Measurements from ENCODE around the gene OR52R1. TPM values are rescaled to one million over a fixed set of nuclear protein-coding genes. Genes with fewer than 3 reads are reported as not detected.
"Not testable (repeated sequence)": the region's sequence is repeated elsewhere in the genome, so short reads cannot be mapped to it uniquely, and the experiment has no call there.

Gene OR52R1
- not detected for total RNA-seq

- DNase-seq (no peak), ATAC-seq (no peak)
- H3K4me3 Mint-ChIP-seq = no peak within 1 kb of the TSS
- no peaks in the 10 kb centered on the region for H3K36me3 Mint-ChIP-seq (ENCODE audit: insufficient read depth)
- no peaks in the 10 kb centered on the region for H3K9me3 Mint-ChIP-seq
- H3K27me3 Mint-ChIP-seq (ENCODE audit: low read depth) = no peaks in the 10 kb centered on the region
- no peaks in the 10 kb centered on the region for H3K4me1 Mint-ChIP-seq (ENCODE audit: low read depth)
Observed at GRCh38 chr11:4804280-4804679, at the start of gene OR52R1. Gene OR52R1, minus strand, starts transcription at chr11:4804380. Its CDS starts 0 bp downstream, at chr11:4804380.

- no peaks in the 10 kb centered on the region for H3K36me3 Mint-ChIP-seq (ENCODE audit: insufficient read depth)
- no peak overlapping the region for H3K4me3 Mint-ChIP-seq
- no peaks in the 10 kb centered on the region for H3K4me1 Mint-ChIP-seq (ENCODE audit: low read depth)
- ATAC-seq = no peak
- H3K27me3 Mint-ChIP-seq (ENCODE audit: low read depth) = peaks cover 3% of the 10 kb centered on the region
- no peaks in the 10 kb centered on the region for H3K9me3 Mint-ChIP-seq
- DNase-seq = no peak
Observed at GRCh38 chr11:4851033-4851432, 46.9 kb upstream of the OR52R1 start.

DNA sequence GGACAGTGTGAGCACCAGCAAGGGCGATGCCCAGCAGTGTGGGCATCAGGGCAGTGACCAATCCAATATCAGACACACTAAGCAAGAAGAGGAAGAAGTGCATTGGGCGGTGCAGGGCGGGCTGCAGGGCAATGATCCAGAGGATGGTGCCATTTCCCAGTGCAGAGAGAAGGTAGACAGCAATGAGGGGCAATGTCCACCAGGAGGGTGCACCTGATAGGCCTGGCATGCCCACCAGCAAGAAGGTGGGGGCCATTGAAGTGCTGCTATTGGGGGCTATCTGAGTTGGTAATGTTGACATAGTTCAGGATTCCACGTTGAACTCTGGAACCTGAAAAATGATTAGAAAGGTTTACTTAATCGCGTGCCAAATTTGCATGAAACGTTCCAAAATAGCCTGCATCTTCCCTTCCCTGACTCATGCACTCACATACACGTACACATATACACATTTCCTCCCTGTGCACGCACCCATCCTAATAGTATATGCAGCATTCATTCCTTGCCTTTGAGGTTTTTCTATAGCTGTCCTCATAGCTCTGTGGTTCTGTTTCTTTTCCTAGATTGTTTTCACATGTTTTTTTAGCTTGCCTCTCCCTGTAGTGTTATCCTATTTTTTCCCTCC is 44.8 kb upstream of the OR52R1 start, which contains the start of gene OR51S1:
OR51S1 (minus strand) TSS at position 301 of the 625 bp plus-strand sequence; CDS start at position 301, 0 bp downstream.
- no peak for ATAC-seq
- Mint-ChIP-seq H3K4me1 (ENCODE audit: low read depth) (no peaks in the 10 kb centered on the region), H3K27me3 (ENCODE audit: low read depth) (peaks cover 3% of the 10 kb centered on the region), H3K4me3 (no peak within 1 kb of the TSS), H3K9me3 (no peaks in the 10 kb centered on the region), H3K36me3 (ENCODE audit: insufficient read depth) (no peaks in the 10 kb centered on the region)
- DNase-seq = no peak

DNA sequence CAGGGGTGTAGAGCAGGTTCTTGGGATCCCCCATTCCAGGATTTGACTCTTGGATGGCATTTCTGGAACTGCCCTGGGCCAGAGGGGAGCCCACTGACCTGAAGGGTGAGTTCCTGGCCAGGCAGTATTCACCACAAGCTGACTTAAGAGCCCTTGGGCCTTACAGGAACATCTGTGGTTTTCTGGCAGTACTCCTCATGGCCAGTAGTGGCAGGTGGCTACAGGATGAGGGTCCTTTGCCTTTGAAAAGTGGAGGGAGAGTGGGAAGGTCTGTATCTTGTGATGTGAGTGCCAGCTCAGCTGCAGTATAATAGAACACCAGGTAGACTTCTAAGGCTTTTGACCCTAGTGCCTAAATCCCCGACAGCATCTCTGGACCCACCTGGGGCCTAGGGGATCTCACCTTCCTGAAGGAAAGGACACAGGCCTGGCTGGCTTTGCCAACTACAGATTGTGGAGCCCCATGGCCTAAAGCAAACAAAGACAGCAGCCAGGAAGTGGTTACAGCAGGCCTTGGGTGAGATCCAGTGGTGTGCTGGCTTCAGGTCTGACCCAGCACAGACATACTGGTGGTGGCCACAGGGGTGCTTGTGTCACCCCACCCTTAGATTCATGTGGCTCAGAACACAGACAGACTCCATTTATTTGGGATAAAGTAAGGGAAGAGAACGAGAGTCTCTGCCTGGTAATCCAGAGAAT is 35.8 kb upstream of the OR52R1 start:
- DNase-seq = no peak
- Mint-ChIP-seq H3K9me3 (no peaks in the 10 kb centered on the region), H3K36me3 (ENCODE audit: insufficient read depth) (no peaks in the 10 kb centered on the region), H3K27me3 (ENCODE audit: low read depth) (peaks cover 3% of the 10 kb centered on the region), H3K4me3 (no peak overlapping the region), H3K4me1 (ENCODE audit: low read depth) (no peaks in the 10 kb centered on the region)
- ATAC-seq = no peak

- Mint-ChIP-seq H3K4me1 (ENCODE audit: low read depth) (no peaks in the 10 kb centered on the region), H3K9me3 (no peaks in the 10 kb centered on the region), H3K36me3 (ENCODE audit: insufficient read depth) (no peaks in the 10 kb centered on the region), H3K27me3 (ENCODE audit: low read depth) (no peaks in the 10 kb centered on the region), H3K4me3 (no peak overlapping the region)
- no peak for ATAC-seq
- no peak for DNase-seq
Observed at GRCh38 chr11:4830909-4831308, 26.7 kb upstream of the OR52R1 start.

GRCh38 chr11:4830346-4830745 is 26.2 kb upstream of the OR52R1 start:
- ATAC-seq (no peak), DNase-seq (no peak)
- H3K4me3 Mint-ChIP-seq = no peak overlapping the region
- H3K36me3 Mint-ChIP-seq (ENCODE audit: insufficient read depth) = no peaks in the 10 kb centered on the region
- H3K4me1 Mint-ChIP-seq (ENCODE audit: low read depth) = no peaks in the 10 kb centered on the region
- no peaks in the 10 kb centered on the region for H3K9me3 Mint-ChIP-seq
- no peaks in the 10 kb centered on the region for H3K27me3 Mint-ChIP-seq (ENCODE audit: low read depth)

DNA sequence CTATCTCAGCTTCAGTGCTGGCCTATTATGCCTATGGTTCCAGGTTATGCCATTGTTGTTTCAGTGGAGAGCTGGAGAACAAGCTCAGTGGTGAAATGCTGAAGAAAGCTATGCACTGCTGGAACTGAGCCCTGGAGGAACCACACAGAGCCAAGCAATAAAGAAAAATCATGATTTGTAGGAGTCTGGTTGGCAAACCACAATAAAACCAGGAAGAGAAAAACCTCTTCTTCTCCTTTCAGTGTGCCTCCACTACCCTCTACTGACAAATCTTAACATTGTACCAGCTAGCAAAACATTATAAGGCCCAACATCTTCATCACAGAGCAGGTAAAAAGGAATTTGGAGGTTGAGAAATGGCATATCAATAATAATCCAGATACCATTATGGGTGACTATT is 22.2 kb upstream of the OR52R1 start:
- ATAC-seq = no peak
- Mint-ChIP-seq H3K36me3 (ENCODE audit: insufficient read depth) (no peaks in the 10 kb centered on the region), H3K9me3 (no peaks in the 10 kb centered on the region), H3K4me1 (ENCODE audit: low read depth) (no peaks in the 10 kb centered on the region), H3K27me3 (ENCODE audit: low read depth) (peaks cover 4% of the 10 kb centered on the region), H3K4me3 (no peak overlapping the region)
- no peak for DNase-seq

DNA sequence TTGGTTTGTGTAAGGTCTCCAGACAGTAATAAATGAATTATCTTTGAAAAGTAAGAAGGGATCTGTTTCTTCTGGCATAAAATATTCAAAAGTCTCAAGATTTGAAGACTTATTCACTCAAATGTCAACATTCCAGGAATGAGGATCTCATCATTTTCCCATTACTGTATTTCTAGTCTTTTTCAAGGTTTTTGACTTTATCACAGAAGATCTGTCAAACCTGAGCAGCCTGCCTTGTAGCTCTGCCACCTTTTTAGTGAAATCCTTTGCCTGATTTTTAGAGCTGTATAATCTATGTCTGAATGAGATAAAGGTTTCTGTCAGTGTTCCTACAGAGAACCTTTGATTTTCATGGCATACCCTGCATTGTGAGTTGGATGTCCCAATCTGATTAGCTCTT is 21.0 kb upstream of the OR52R1 start:
- Mint-ChIP-seq H3K27me3 (ENCODE audit: low read depth) (peaks cover 4% of the 10 kb centered on the region), H3K4me1 (ENCODE audit: low read depth) (no peaks in the 10 kb centered on the region), H3K9me3 (no peaks in the 10 kb centered on the region), H3K4me3 (no peak overlapping the region), H3K36me3 (ENCODE audit: insufficient read depth) (no peaks in the 10 kb centered on the region)
- DNase-seq (no peak), ATAC-seq (no peak)

- Mint-ChIP-seq H3K27me3 (ENCODE audit: low read depth) (peaks cover 4% of the 10 kb centered on the region), H3K36me3 (ENCODE audit: insufficient read depth) (no peaks in the 10 kb centered on the region), H3K4me3 (no peak within 1 kb of the TSS), H3K9me3 (no peaks in the 10 kb centered on the region), H3K4me1 (ENCODE audit: low read depth) (no peaks in the 10 kb centered on the region)
- DNase-seq = no peak
- ATAC-seq = no peak
Observed at GRCh38 chr11:4821021-4821420, 16.8 kb upstream of the OR52R1 start, which contains the start of gene OR51F2. Gene OR51F2, plus strand, starts transcription at chr11:4821321. Its CDS starts 101 bp downstream, at chr11:4821422.

- Mint-ChIP-seq H3K27me3 (ENCODE audit: low read depth) (no peaks in the 10 kb centered on the region), H3K36me3 (ENCODE audit: insufficient read depth) (no peaks in the 10 kb centered on the region), H3K9me3 (no peaks in the 10 kb centered on the region), H3K4me1 (ENCODE audit: low read depth) (no peaks in the 10 kb centered on the region), H3K4me3 (no peak overlapping the region)
- ATAC-seq = no peak
- no peak for DNase-seq
Observed at GRCh38 chr11:4809246-4809645, 5.1 kb upstream of the OR52R1 start.

- no peaks in the 10 kb centered on the region for H3K36me3 Mint-ChIP-seq (ENCODE audit: insufficient read depth)
- ATAC-seq (no peak), DNase-seq (no peak)
- no peaks in the 10 kb centered on the region for H3K4me1 Mint-ChIP-seq (ENCODE audit: low read depth)
- H3K27me3 Mint-ChIP-seq (ENCODE audit: low read depth) = no peaks in the 10 kb centered on the region
- H3K4me3 Mint-ChIP-seq = no peak overlapping the region
- H3K9me3 Mint-ChIP-seq = no peaks in the 10 kb centered on the region
Observed at GRCh38 chr11:4808476-4808875, 4.3 kb upstream of the OR52R1 start.

- not testable (repeated sequence) for H3K27me3 Mint-ChIP-seq (ENCODE audit: low read depth); H3K4me1 Mint-ChIP-seq (ENCODE audit: low read depth); DNase-seq; H3K9me3 Mint-ChIP-seq; ATAC-seq; H3K36me3 Mint-ChIP-seq (ENCODE audit: insufficient read depth); H3K4me3 Mint-ChIP-seq
Observed at GRCh38 chr11:4801316-4801715, 2.9 kb downstream of the OR52R1 start.

DNA sequence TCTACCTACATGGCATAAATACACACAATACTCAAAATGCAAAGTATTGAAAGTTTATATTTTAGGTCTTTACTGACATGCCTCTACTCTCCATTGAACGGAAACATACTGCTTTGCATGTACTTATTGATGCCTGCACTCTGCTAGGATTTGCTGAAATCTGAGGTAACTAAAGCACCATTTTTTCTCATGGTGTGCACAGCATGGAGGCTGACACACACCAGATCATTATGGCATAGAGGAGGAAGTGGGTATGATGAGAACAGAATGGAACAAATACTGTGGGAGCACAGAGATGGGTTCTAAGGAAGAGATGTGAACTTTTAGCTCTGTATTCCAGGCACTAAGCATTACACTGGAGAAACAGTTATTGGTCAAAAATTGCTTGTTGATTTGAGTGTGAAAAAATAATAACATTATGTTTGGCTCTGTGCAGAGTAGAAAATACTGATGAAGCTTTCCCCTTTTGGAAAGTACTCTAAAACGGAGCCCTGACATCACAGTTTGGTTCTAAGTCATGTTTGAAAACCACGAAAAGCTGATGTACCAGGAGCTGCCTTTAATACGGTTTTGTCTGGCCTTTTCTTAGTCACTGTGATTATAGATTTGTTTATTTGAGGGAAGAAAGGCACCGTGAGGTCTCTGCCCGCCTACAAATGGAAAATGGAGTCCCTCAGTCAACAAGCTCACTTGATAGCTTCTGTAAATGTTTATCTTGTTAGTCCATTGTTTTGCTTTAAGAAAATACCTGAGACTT is 5.6 kb downstream of the OR52R1 start:
- Mint-ChIP-seq H3K4me1 (ENCODE audit: low read depth) (no peaks in the 10 kb centered on the region), H3K4me3 (no peak overlapping the region), H3K36me3 (ENCODE audit: insufficient read depth) (no peaks in the 10 kb centered on the region), H3K27me3 (ENCODE audit: low read depth) (no peaks in the 10 kb centered on the region), H3K9me3 (no peaks in the 10 kb centered on the region)
- ATAC-seq (no peak), DNase-seq (no peak)

- no peak for ATAC-seq
- H3K4me1 Mint-ChIP-seq (ENCODE audit: low read depth) = no peaks in the 10 kb centered on the region
- no peaks in the 10 kb centered on the region for H3K9me3 Mint-ChIP-seq
- H3K4me3 Mint-ChIP-seq = no peak overlapping the region
- H3K27me3 Mint-ChIP-seq (ENCODE audit: low read depth) = no peaks in the 10 kb centered on the region
- DNase-seq = no peak
- no peaks in the 10 kb centered on the region for H3K36me3 Mint-ChIP-seq (ENCODE audit: insufficient read depth)
Observed at GRCh38 chr11:4797206-4797605, 7.0 kb downstream of the OR52R1 start.

- DNase-seq = no peak
- H3K4me1 Mint-ChIP-seq (ENCODE audit: low read depth) = no peaks in the 10 kb centered on the region
- peaks cover 5% of the 10 kb centered on the region for H3K27me3 Mint-ChIP-seq (ENCODE audit: low read depth)
- H3K4me3 Mint-ChIP-seq = no peak overlapping the region
- ATAC-seq = no peak
- H3K9me3 Mint-ChIP-seq = peaks cover 6% of the 10 kb centered on the region
- no peaks in the 10 kb centered on the region for H3K36me3 Mint-ChIP-seq (ENCODE audit: insufficient read depth)
Observed at GRCh38 chr11:4782454-4782853, 21.7 kb downstream of the OR52R1 start.
